ELR (cell line): ENCODE measurements around the gene ARHGAP26.
A peak's percentile ranks its signal among the peaks of the same experiment; 100 is the strongest.

Experiments used
- DNase-seq: peaks from one replicate; pipeline ENCODE4 v3.0.0-alpha.2; 2015; ENCODE audit warnings: low read depth

ARHGAP26 gene

DNA sequence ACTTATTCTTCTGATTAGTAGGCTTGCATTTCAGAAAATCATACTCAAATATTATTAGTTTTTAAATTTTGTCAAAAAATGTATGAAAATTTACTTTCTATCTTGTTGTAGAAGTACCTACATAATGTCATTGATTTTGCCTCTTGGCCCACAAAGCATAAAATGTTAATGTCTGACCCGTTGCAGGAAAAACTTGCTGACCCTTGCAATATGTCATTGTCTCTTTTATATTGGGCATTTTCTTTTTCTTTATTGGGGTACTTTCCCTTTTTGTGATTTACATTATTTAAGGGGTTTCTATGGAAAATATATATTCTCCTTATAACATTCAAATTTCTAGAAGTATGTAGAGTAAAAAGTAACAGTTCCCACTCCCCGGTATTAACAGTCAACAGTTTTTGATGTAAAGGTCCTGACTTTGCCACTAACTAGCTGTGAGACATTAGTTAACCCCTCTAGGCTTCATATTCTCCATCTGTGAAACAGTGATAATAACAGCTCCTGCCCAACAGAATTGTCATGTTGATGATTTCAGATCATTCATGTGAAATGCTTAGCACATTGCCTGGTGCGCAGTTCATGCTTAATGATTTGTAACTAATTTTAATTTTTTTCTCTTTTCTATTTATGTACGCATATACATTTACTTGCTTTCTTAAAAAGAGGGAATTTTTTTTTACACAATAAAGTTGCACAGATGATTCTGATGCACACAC is 243.2 kb downstream of the ARHGAP26 start:
- no peak for DNase-seq

DNA sequence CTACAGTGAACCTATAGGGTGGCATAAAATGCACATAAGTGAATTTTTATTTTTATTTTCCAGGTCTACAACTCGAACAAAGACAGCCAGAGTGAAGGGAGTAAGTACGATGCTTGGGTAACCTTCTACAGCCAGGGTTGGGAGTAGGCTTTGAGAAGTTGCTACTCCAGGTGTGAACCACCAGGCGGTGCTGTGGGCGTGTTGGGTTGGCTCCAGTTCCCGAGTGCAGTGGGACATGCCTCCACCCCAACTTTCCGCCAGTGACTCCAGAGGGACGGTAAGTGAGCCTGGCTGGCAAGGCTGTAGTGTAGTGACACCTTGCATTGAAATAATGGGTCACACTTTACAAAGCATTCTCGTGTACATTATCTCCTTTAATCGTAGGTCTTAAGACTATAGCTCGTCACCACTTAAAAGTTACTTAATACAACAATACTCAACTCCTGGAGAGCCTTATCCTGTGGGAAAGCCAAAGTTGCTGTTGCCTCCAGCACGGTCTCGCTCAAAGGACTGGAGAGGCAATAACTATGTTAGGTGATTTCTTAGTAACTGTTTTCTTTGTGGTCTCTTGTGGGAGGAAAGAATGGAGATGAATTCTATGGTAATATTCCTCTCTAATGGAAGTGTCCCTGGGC is 244.0 kb downstream of the ARHGAP26 start:
- DNase-seq: peak; percentile 47

- peak; percentile 78 for DNase-seq
Observed at GRCh38 chr5:143016777-143017516, 246.8 kb downstream of the ARHGAP26 start.

DNA sequence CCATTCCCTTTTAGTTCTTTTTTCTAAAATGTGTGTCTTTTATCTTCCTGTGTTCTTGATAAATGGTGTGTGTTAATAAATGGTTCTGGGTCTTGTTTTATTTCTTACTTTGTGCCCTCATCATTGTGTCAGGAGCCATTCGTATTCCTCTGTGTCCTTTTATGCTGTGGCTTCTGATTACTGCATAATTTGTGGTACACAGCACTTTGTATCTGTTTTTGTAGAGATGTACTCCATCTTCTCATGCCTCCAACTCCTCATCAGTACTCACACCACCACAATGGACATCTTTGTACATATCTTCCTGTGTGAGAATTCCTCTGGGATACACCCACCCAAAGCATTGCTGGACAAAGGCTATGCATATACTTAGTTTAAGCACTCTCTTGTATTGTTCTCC is 247.4 kb downstream of the ARHGAP26 start:
- no peak for DNase-seq

- no peak for DNase-seq
Observed at GRCh38 chr5:143017992-143018391, 247.8 kb downstream of the ARHGAP26 start.

- DNase-seq: no peak
Observed at GRCh38 chr5:143019157-143019556, 249.0 kb downstream of the ARHGAP26 start.

DNA sequence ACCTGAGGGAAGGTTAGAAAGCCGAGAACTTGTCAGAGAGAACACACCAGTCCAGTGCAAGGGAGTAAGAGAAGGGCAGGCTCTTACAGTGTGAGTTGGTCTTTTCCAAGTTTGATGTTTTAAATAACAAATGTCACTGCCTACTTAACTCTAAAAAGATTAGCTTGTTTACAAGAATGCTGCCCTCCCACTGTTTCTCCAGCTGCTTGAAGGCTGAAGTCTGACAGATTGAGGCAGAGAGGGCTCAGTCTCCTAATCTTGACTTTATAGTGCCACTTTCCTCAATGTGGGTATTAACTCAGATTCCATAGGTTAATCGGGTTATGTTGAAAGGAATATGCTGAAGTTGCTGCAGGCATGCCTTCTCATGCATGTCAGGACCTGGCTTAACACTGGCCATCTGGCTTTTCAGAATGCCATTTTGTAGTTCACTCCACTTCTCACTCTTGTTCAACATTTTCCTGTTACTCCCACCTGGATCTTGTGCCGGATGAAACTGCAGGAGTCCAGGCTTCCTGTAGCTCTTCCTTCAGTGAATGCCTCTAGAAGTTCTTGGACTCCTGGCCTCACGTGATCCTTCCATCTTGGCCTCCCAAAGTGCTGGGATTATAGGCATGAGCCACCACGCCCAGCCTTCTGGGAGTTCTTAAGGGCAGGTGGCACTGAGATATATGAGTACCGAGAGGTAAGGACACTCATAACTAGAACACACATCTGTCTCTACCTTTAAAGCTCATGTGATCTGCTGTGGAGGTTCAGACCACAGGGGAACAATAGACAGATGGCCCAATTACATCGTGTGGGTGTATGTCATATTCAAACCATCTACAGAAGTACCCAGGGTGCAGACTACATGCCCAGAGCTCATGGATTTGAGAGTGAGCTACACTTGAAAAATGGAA is 249.7 kb downstream of the ARHGAP26 start:
- no peak for DNase-seq

DNA sequence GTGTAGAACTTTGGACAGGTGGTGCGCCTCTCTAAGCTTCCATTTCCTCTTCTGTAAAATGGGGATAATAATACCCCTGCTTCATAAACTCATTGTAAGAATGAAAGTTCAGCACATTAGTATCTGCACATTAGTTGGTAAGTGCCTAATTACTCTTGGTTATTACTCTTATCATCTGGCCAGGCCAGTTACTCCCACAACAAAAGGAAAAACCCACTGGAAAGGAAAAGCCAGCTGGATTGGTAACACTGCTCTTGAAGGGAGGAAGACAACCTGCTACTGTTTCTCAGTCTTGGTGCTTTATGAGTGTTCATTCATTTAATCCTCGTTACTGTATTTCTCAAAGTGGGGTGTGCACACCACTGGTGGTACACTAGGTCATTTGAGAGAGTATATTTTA is 251.4 kb downstream of the ARHGAP26 start:
- DNase-seq: no peak

GRCh38 chr5:143023411-143024096 is 253.4 kb downstream of the ARHGAP26 start:
- DNase-seq: no peak

- DNase-seq: no peak
Observed at GRCh38 chr5:143024228-143024920, 254.2 kb downstream of the ARHGAP26 start.

DNA sequence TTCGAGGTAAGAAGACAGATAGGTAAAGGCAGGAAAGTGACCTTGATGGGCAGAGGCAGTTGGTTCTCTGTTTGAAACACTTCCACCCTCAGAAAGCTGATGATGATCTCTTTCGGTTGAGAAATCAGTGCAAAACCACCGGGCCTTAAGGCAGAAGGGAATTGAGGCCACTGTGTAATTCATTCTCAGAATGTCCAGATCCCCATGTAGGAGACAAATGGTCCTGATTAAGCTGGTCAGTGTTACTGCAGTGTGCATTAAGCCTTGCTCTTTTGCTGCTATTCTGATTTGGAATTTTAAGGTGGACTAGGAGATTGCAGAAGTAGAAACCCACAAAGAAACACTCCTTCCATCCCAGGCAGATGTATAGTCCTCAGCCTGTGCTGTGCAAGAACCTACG is 255.2 kb downstream of the ARHGAP26 start:
- DNase-seq: no peak

GRCh38 chr5:143025971-143026370 is 255.8 kb downstream of the ARHGAP26 start:
- DNase-seq: no peak

DNA sequence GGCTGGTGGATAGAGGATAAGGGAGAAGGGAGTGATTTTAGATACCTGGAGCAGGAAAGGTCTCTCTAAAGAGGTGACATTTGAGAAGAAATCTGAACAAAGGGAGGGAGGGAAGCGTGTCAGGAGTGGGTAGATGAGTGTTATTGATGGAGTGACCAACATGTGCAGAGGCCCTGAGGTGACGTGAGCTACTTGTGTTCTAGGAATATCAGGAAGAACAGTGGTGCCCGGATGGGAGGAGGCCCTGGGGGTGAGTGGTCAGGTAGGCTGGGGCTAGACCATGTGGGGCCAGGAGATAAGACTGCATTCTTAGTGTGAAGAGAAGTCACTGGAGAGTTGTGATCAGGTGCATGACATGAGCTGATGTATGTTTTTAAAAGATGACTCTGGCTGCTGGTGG is 256.2 kb downstream of the ARHGAP26 start:
- DNase-seq: no peak

GRCh38 chr5:143029293-143029692 is 259.1 kb downstream of the ARHGAP26 start:
- no peak for DNase-seq

DNA sequence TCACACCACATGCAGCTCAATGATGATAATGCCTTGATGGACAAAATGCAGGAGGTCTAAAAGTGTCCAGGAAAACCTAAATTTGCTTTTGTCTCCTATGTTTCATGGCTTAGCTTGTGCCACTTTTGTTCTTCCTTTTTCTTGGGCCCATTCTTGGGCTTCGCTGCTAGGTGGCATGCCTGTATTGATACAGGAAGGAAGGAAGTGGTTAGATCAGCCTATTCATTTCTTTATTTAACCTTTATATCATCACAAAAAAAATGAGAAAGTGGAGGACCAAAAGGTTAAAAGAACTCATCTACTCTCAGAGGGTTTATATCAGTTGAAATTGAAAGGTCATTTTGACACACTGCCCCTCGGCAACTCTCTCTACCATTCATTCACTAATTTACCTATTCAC is 260.2 kb downstream of the ARHGAP26 start:
- DNase-seq: no peak

GRCh38 chr5:143031781-143032580 is 261.8 kb downstream of the ARHGAP26 start:
- DNase-seq: no peak

DNA sequence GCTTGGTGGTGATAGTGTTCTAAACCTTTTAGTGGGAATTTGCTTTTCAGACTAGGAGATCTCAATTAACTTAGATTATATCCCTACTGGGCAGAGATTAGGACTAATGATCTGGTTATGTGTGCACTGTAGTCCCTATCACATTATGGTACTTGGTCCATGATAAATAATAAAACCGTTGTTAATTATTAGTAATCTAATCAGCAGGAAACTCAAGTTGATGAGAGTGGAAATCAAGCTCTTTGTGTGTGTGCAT is 262.3 kb downstream of the ARHGAP26 start:
- DNase-seq: no peak

GRCh38 chr5:143033535-143034250 is 263.5 kb downstream of the ARHGAP26 start:
- peak; percentile 95 for DNase-seq

- DNase-seq: no peak
Observed at GRCh38 chr5:143036146-143036927, 266.2 kb downstream of the ARHGAP26 start.
